ENCODE measurements around the gene TRAPPC3L. TPM values are rescaled to one million over a fixed set of nuclear protein-coding genes. Genes with fewer than 3 reads are reported as not detected.

The TRAPPC3L gene
- total RNA-seq, 1 experiment from 2014 or later, result not detected

DNA sequence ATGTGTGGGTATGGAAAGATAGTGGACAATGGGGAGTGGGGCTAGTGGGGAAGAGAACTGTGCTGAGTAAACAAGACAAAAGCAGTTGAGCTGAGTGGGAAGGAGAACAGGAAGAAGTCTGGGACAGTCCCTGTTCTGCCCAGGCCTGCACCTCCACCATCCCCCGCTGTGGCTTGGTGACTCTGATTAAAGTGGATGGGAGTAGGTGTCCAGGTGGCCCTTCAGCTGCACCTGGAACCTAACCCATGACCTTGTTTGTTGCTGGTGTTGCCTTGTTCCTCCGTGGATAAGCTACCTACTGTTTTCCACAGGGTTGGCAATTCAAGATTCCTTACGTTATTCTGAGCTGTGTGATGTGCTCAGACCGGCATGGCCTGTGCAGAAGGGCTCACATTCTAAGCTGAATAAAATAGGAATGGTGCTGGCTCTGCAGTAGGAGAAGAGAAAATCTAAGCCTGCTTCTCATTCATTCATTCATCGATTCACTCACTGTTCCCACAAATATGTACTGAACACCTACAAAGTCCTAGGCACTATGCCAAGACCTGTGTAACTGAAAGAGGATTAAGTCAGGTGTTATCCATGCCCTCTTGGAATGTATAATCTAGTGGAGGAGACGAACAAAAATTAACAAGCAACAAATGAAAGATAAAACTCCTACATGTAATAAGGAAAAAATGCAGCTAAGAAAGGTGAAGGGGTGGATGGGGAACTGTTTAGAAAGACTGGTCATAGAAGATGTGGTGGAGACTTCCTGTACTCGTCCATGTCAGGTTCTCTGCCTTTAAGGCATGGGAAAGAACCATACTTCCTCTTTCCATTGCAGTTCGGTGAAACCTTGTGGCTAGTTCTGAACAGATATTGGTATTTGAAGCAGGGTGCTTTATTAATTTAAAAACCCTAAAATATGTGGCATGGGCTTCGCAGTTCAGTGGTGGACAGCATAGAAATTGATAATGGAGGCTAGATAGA lies 94.4 kb downstream of the TRAPPC3L start:
- Histone ChIP-seq H4K20me1 (ENCODE audit: insufficient read depth) (no peaks in the 10 kb centered on the region), H3K4me2 (ENCODE audit: low read length) (no peak overlapping the region), H3K4me3 (replicated peaks in 1 of 2; ENCODE audit: low read depth in 1 of 2, low read length in 2 of 2) (no peak overlapping the region), H3K79me2 (ENCODE audit: insufficient read depth, low read length) (no peaks in the 10 kb centered on the region), H3K4me1 (ENCODE audit: control insufficient read depth in 1 of 2, insufficient read depth in 2 of 2, low read length in 2 of 2) (no peaks in the 10 kb centered on the region), H3K9ac (ENCODE audit: low read length) (no peak overlapping the region), H3K27ac (ENCODE audit: low read depth, low read length) (no peak overlapping the region), H3K9me3 (ENCODE audit: control insufficient read depth in 1 of 2, insufficient read depth in 1 of 2, low read depth in 1 of 2, low read length in 2 of 2) (no peaks in the 10 kb centered on the region), H2AFZ (ENCODE audit: low read depth, low read length, poor library complexity, severe bottlenecking) (no peak overlapping the region), H3K27me3 (ENCODE audit: insufficient read depth, low read length) (no peaks in the 10 kb centered on the region), H3K36me3 (ENCODE audit: control insufficient read depth in 1 of 2, insufficient read depth in 2 of 2, low read length in 2 of 2) (no peaks in the 10 kb centered on the region), H3K9me2 (ENCODE audit: insufficient read depth) (no peaks in the 10 kb centered on the region)
- TF ChIP-seq RAD21 (IDR thresholded peaks at IDR 0.05; ENCODE audit: low read depth) (no peak), FOSL1 (IDR thresholded peaks at IDR 0.05; ENCODE audit: low read depth) (no peak), SIN3A (IDR thresholded peaks at IDR 0.05; ENCODE audit: low read depth) (no peak)
- TF ChIP-seq, protein P1, sequence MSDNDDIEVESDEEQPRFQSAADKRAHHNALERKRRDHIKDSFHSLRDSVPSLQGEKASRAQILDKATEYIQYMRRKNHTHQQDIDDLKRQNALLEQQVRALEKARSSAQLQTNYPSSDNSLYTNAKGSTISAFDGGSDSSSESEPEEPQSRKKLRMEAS (IDR thresholded peaks at IDR 0.05), result no peak
- ChIA-PET POLR2A (no interaction called here), RAD21 (ENCODE audit: low non-redundant PET in 1 of 2, low total read pairs in 2 of 2, uncharacterized antibody in 2 of 2, unreplicated experiment in 2 of 2) (no interaction called here), CTCF (no interaction called here)
- ATAC-seq, result no peak
- no peak for DNase-seq (ENCODE audit: low read depth, low spot score)
- no TSS peak for BruUV-seq (replicated peaks)
- intact Hi-C loops (cut with micrococcal nuclease), result no loop called here

DNA sequence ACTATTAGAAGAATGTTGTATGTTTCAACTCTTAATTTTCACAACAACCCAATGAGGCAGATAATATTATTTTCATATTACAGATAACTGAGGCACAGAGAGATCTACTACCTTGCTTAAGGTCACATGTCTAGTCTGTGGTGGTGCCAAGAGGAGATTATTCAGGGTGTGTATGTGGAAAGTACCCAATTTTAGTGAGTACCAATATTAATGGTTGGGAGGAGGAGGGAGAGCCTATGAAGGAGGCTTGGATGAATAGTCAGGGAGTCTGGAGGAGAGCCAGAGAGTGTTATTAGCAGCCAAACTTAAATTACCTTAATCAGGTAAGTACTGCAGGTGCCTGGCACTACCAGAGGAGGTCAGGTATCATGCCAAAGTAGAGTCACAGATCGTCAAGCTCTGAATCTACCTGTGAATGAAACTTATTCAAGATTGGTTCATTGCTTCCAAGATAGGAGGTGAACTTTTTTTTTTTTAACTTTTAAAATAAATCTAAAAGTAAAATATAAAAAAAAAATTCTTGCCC lies 95.2 kb downstream of the TRAPPC3L start:
- Histone ChIP-seq H3K27me3 (ENCODE audit: insufficient read depth, low read length) (no peaks in the 10 kb centered on the region), H2AFZ (ENCODE audit: low read depth, low read length, poor library complexity, severe bottlenecking) (no peak overlapping the region), H3K79me2 (ENCODE audit: insufficient read depth, low read length) (no peaks in the 10 kb centered on the region), H3K9me2 (ENCODE audit: insufficient read depth) (no peaks in the 10 kb centered on the region), H3K27ac (ENCODE audit: low read depth, low read length) (no peak overlapping the region), H3K4me2 (ENCODE audit: low read length) (no peak overlapping the region), H3K4me3 (replicated peaks in 1 of 2; ENCODE audit: low read depth in 1 of 2, low read length in 2 of 2) (no peak overlapping the region), H3K36me3 (ENCODE audit: control insufficient read depth in 1 of 2, insufficient read depth in 2 of 2, low read length in 2 of 2) (no peaks in the 10 kb centered on the region), H4K20me1 (ENCODE audit: insufficient read depth) (no peaks in the 10 kb centered on the region), H3K4me1 (ENCODE audit: control insufficient read depth in 1 of 2, insufficient read depth in 2 of 2, low read length in 2 of 2) (no peaks in the 10 kb centered on the region), H3K9ac (ENCODE audit: low read length) (no peak overlapping the region), H3K9me3 (ENCODE audit: control insufficient read depth in 1 of 2, insufficient read depth in 1 of 2, low read depth in 1 of 2, low read length in 2 of 2) (no peaks in the 10 kb centered on the region)
- DNase-seq (ENCODE audit: low read depth, low spot score) (no peak), ATAC-seq (no peak)
- RAD21 ChIA-PET (ENCODE audit: low non-redundant PET in 1 of 2, low total read pairs in 2 of 2, uncharacterized antibody in 2 of 2, unreplicated experiment in 2 of 2), result no interaction called here
- POLR2A ChIA-PET, result no interaction called here
- CTCF ChIA-PET, result no interaction called here
- BruUV-seq (replicated peaks), result no TSS peak
- intact Hi-C loops (cut with micrococcal nuclease), result no loop called here
- no peak for TF ChIP-seq SRF (IDR thresholded peaks at IDR 0.05; ENCODE audit: low read depth)
- TF ChIP-seq, protein P2, sequence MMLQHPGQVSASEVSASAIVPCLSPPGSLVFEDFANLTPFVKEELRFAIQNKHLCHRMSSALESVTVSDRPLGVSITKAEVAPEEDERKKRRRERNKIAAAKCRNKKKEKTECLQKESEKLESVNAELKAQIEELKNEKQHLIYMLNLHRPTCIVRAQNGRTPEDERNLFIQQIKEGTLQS (IDR thresholded peaks at IDR 0.05), result no peak
- TF ChIP-seq, protein P3, sequence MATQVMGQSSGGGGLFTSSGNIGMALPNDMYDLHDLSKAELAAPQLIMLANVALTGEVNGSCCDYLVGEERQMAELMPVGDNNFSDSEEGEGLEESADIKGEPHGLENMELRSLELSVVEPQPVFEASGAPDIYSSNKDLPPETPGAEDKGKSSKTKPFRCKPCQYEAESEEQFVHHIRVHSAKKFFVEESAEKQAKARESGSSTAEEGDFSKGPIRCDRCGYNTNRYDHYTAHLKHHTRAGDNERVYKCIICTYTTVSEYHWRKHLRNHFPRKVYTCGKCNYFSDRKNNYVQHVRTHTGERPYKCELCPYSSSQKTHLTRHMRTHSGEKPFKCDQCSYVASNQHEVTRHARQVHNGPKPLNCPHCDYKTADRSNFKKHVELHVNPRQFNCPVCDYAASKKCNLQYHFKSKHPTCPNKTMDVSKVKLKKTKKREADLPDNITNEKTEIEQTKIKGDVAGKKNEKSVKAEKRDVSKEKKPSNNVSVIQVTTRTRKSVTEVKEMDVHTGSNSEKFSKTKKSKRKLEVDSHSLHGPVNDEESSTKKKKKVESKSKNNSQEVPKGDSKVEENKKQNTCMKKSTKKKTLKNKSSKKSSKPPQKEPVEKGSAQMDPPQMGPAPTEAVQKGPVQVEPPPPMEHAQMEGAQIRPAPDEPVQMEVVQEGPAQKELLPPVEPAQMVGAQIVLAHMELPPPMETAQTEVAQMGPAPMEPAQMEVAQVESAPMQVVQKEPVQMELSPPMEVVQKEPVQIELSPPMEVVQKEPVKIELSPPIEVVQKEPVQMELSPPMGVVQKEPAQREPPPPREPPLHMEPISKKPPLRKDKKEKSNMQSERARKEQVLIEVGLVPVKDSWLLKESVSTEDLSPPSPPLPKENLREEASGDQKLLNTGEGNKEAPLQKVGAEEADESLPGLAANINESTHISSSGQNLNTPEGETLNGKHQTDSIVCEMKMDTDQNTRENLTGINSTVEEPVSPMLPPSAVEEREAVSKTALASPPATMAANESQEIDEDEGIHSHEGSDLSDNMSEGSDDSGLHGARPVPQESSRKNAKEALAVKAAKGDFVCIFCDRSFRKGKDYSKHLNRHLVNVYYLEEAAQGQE (IDR thresholded peaks at IDR 0.05; ENCODE audit: low read depth), result no peak
- TF ChIP-seq, protein P4, sequence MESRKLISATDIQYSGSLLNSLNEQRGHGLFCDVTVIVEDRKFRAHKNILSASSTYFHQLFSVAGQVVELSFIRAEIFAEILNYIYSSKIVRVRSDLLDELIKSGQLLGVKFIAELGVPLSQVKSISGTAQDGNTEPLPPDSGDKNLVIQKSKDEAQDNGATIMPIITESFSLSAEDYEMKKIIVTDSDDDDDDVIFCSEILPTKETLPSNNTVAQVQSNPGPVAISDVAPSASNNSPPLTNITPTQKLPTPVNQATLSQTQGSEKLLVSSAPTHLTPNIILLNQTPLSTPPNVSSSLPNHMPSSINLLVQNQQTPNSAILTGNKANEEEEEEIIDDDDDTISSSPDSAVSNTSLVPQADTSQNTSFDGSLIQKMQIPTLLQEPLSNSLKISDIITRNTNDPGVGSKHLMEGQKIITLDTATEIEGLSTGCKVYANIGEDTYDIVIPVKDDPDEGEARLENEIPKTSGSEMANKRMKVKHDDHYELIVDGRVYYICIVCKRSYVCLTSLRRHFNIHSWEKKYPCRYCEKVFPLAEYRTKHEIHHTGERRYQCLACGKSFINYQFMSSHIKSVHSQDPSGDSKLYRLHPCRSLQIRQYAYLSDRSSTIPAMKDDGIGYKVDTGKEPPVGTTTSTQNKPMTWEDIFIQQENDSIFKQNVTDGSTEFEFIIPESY (IDR thresholded peaks at IDR 0.05; ENCODE audit: extremely low read depth, insufficient replicate concordance, low read length), result no peak
- TF ChIP-seq CEBPB (IDR thresholded peaks at IDR 0.05; ENCODE audit: low read depth), result no peak
- no peak for TF ChIP-seq YY1 (IDR thresholded peaks at IDR 0.05; ENCODE audit: extremely low read depth, insufficient replicate concordance, low read depth, low read length)
- no peak for TF ChIP-seq POLR2A (IDR thresholded peaks at IDR 0.05; ENCODE audit: borderline replicate concordance, extremely low read depth, insufficient read depth, insufficient read length)
- TF ChIP-seq, protein P1 (IDR thresholded peaks at IDR 0.05), result no peak
- TF ChIP-seq ELF1 (IDR thresholded peaks at IDR 0.05; ENCODE audit: borderline replicate concordance, low read depth), result no peak

Data from HCT116 (cell line).